HG03095 (cell line): ENCODE results near the gene SEMA3G.

ENCODE experiments used
- ATAC-seq: cut with Tn5 transposase; IDR thresholded peaks from one replicate; pipeline ENCODE4 v1.9.1; 2021; ENCODE audit warnings: moderate library complexity; ENCODE audit not compliant: unreplicated experiment

Gene SEMA3G

DNA sequence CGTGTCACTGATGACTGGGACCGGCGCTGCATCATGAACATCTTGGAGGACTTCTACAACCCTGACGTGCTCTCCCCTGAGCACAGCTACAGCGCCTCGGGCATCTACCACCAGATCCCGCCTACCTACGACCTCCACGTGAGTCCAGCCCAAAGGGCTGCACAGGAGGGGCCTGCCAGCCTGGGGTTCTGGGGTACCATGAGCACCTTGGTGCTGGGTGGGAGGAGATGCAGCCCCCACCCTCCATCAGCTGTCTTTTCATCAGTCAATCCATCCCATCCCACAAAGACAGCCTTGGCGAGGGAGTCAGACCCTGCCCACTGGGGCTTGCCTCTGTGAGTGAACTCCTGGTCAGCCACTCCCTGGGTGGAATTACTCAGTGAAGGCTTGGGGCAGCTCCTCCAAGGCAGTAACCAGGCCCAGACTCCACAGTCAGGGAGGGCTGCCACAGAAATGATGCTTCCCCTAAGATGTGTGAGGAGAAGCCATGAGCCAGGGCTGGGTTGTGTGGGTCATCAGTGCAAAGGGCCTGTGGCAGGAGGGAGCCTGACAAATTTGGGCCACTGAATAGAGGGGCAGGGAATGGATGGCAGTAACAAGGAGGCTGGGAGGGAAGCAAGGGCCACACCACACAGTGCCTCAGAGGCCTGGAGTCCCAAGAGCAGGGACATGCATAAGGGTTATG is 47.9 kb downstream of the SEMA3G start:
- no peak for ATAC-seq

DNA sequence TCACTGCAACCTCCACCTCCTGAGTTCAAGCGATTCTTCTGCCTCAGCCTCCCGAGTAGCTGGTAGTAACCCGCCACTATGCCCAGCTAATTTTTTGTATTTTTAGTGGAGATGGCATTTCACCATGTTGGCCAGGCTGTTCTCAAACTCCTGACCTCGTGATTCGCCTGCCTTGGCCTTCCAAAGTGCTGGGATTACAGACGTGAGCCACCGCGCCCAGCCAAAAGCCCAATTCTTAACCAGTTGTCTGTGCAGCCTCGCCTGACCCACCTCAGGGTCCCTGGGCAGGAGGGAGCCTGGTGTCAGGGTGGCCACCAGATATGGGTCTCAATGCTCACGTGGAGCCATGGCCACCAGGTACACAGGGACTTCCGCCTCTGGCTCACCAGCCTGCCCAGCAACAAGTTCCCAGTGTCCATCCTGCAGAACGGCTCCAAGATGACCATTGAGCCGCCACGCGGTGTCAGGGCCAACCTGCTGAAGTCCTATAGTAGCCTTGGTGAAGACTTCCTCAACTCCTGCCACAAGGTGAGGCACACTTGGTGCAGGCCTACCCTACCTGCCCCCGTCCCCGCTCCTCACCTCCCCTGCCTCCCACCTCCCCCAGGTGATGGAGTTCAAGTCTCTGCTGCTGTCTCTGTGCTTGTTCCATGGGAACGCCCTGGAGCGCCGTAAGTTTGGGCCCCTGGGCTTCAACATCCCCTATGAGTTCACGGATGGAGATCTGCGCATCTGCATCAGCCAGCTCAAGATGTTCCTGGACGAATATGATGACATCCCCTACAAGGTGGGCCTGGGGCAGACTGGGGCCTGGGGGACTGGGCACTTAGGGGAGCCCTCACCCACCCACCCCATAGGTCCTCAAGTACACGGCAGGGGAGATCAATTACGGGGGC is 48.6 kb downstream of the SEMA3G start:
- ATAC-seq: no peak

DNA sequence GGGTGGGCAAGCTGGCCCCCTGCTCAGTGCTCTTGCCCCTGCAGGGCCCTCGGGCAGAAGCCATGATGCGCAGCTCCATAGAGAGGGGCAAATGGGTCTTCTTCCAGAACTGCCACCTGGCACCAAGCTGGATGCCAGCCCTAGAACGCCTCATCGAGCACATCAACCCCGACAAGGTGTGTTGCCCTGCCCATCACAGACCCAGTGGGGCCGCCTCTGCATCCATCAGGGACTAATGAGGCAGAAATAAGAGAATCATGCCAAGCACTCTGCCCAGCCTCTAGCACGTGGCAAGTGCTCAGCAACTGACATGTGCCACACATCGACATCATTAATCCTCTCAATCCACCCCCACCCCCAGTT is 49.4 kb downstream of the SEMA3G start:
- ATAC-seq: no peak

DNA sequence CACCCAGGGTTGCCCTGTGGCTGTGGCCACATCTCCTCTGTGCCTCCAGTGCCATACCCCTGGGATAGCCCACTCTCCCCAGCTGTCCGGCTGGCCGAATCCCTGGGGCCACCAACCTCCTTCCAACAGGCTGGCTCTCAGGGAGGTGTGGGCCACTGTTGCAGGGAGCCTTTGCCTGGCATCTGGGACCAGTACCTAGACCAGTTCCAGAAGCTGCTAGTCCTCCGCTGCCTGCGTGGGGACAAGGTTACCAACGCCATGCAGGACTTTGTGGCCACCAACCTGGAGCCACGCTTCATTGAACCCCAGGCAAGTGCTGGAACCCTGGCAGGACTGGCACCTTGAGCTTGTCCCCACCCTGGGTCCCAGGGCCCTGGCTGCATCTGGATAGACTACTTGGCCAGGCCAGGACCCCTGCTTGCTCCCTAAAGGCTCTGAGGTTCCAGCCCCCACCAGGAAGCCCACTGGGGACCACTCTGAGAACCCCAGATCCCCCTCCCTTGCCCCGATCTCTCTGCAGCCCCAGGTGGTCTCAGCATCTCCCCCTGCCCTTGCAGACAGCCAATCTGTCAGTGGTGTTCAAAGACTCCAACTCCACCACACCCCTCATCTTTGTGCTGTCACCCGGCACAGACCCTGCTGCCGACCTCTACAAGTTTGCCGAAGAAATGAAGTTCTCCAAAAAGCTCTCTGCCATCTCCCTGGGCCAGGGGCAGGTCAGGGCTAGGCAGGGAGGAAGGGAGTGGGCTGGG is 50.0 kb downstream of the SEMA3G start:
- ATAC-seq: no peak

DNA sequence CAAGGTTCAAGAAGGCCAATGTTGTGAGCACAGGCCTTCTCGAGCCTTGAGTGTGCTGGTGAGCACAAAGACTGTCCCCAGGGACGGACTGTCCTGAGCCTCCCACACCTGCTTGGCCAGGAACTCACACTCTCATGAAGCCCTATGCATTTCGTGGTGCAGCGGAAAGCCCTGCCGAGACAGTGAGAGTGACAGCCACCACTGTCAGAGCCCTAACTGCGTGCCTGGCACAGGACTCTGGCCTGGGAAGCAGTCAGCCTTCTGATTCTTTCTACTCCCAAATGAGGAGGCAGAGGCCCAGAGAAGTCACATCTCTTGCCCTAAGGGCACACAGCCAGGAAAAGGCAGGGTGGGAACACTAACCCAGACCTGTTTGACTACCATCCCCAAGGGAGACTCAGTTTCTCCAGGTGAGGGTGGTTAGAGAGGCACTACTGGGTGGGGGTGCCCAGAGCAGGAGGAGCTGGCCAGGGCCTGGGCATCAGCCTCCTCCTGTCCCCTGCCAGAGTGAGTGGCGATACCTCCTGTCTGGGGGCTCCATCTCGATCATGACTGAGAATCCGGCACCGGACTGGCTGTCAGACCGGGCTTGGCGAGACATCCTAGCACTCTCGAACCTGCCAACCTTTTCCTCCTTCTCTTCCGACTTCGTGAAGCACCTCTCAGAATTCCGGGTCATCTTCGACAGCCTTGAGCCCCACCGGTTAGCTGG is 50.8 kb downstream of the SEMA3G start:
- ATAC-seq: no peak

DNA sequence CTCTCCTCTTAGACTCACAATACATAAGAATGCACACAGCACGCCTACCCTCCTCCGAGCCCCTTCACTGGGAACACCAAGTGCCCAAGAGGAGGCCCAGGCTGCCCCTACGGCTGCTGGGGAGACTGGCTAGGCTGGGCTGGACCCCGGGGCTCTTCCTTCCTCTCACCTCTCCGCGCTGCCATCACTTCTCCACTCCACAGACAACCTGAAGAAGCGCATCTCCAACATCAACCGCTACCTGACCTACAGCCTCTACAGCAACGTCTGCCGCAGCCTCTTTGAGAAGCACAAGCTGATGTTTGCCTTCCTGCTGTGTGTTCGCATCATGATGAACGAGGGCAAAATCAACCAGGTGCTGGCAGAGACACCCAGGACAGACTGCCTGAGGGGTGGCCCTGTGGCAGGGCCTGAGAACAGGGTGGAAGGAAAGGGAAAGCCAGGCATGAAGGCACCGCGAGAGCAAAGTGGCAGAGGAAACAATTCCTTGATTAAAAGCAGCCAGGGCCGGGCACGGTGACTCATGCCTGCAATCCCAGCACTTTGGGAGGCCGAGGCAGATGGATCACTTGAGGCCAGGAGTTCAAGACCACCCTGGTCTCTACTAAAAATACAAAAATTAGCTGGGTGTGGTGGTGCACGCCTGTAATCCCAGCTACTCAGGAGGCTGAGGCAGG is 51.6 kb downstream of the SEMA3G start:
- ATAC-seq: no peak

DNA sequence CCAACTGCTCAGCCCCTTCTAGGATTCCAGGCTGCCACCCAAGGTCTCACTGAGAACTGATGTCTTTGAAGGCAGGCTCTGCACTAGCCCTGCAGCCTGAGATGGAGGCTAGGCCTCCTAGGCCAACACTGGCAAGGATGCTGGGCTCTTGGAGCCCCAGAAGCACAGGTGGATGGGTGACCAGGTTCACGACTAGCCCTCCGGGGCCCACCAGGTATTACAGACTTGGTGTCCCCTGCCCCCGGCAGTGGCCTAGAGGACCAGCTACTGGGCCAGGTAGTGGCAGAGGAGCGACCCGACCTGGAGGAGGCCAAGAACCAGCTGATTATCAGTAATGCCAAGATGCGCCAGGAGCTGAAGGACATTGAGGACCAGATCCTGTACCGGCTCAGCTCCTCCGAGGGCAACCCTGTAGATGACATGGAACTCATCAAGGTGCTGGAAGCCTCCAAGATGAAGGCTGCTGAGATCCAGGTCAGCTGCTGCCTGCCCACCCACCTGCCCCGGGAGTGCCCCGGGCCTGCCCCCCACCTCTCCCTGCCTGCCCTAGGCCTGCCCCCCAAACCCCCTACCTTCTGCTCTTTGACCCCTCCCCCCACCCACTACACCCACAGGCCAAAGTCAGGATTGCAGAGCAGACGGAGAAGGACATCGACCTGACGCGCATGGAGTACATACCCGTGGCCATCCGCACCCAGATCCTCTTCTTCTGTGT is 52.5 kb downstream of the SEMA3G start:
- no peak for ATAC-seq

DNA sequence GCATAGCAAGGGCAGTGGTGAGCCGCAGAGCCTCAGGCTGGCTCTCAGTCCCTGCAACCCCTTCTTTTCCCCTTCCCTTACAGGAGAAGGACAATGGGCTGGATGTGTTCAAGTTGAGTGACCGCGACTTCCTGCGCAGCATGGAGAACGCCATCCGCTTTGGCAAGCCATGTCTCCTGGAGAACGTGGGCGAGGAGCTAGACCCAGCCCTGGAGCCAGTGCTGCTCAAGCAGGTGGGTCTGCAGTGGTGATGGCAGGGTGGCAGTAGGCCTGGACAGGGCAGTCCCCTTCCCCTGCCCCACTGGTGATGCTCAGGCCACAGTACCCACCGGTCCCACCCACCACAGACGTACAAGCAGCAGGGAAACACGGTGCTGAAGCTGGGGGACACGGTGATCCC is 53.8 kb downstream of the SEMA3G start:
- no peak for ATAC-seq

DNA sequence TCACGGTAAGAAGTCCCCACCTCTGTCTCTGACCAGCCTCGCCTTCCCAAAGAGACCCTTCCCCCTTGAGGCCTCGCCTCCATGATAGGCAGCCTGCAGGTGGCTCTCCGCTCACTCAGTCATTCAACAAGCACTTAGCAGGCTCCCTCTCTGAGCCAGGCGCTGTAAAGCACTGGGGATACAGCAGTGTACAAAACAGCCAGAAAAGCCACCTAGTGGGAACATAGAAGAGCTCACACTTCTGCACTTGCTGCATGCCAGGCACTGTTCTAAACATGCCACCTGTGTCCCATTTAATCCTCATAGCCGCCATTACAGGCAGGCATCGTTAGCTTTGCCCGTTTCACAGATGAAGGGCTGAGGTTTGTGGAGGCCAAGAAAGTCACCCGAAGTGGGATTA is 56.0 kb downstream of the SEMA3G start:
- ATAC-seq: no peak

DNA sequence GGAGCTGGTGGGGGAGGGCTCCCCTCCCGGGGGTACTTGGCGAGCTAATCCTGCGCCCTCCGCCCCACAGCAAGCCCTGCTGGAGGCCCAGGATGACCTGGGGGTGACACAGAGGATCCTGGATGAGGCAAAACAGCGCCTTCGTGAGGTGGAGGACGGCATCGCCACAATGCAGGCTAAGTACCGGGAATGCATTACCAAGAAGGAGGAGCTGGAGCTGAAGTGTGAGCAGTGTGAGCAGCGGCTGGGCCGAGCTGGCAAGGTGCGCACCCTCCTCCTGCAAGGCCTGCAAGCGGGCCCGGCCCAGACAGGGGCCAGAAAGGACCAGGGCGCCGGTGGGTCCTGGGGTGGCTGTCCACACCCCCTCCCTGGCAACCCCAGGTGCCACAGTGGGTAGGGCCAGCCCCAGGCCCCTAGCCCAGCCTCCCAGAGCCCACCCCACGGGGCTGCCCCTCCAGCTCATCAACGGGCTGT is 56.5 kb downstream of the SEMA3G start:
- no peak for ATAC-seq

DNA sequence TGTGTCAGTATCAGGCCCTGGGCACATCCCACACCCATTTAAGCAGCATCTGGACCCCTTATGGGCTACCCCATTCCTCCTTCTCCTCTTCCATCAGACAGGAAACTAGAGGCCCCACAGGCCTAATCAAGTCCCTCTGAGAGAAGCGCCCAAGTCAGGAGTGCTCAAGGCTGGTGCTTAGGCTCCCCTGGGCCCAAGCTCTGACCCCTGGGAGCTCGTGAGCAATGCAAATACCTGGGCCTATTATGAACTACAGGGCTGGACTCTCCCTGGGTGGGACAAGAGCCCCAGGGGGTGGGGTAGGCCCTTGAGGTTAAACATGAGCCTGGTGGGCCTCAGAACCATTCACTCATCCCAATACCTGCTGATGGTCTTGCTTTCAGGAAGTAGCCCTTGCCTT is 57.4 kb downstream of the SEMA3G start:
- no peak for ATAC-seq

DNA sequence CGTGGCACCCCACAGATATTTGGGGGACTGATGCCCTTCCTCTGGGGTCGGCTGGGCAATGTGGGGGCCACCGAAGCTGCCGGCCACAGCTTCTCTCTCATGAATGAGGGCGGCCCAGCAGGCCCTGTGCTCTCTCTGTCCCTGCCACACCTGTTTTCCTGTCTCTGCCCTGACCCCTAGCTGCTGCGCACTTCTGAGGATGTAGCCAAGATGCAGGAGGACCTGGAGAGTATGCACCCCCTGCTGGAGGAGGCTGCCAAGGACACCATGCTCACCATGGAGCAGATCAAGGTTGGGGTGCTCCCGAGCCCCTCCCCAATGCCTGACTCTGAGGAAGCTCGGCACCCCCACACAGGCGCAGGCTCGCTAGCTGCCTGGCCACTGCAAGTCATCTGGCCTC is 59.7 kb downstream of the SEMA3G start:
- ATAC-seq: no peak

DNA sequence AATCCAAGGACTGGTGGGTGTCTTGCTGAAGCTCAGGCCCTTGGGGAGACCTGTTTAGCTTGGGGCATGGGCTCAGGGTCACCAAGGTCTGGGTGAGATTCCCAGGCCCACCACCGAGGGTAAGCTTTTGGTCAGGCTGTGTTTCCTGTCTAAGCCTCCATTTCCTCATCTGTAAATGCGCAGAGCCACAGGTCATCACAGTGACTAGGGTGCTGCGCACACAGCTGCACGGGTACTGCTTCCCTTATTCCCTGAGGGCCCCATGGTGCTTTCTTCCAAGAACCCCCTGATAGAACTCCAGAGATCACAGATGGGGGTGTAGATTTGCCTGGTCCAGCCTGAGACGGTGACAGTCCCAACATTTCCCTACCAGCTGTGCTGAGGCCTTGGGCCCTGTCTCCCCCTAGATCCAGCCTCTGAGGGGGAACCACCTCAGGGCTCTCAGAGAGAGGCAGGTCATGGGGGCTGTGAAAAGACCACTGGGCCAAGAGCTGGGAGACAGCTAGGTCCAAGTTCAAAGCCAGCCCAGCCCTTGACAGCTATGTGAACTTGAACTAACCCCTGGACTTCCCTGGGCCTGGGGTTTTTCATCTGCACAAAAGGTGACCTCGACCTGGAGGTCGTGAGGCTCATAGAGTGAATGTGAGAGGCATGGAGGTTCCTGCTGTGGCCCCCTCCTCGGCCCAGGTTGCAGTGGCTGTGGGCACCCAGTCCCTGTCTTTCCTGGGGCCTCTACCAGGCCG is 60.7 kb downstream of the SEMA3G start:
- ATAC-seq: no peak

DNA sequence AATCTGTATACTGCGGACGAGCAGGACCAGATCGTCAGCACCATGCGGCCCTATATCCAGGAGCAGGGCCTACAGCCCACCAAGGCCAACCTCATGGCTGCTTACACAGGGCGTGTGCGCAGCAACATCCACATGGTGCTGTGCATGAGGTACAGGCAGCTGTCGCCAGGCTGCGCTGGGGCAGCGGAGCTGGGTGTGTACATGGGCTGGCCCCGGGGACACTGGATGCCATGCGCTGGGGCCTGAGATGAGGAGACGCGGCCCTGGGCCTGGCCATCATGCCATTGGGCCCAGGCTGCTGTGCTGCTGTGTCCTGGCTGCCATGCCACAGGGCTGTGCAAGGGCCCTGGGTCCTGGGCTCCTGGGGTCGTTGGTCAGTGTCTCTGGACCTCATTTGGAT is 61.5 kb downstream of the SEMA3G start:
- ATAC-seq: no peak
